ENCODE results near the gene GSS. TPM values are rescaled to one million over a fixed set of nuclear protein-coding genes. Genes with fewer than 3 reads are reported as not detected.

GSS gene
- total and polyA plus RNA-seq, 4 donors, result 20.8 to 38.8 (median 35.4) TPM

GRCh38 chr20:34986311-34987287 lies 31.0 kb upstream of the GSS start (continued):
- TF ChIP-seq GABPA (IDR thresholded peaks at IDR 0.05 in 1 of 2, conservative IDR thresholded peaks at IDR 0.05 in 1 of 2) (no peak), TAF1 (conservative IDR thresholded peaks at IDR 0.05) (no peak), JUND (IDR thresholded peaks at IDR 0.05) (no peak), RAD21 (IDR thresholded peaks at IDR 0.05) (no peak)

GRCh38 chr20:34985461-34986310 lies 30.1 kb upstream of the GSS start:
- Histone ChIP-seq H3K27me3 (ENCODE audit: control insufficient read depth in 4 of 4, insufficient read depth in 4 of 4, low read length in 3 of 4) (peaks cover 0 to 2% (median 0%) of the 10 kb centered on the region in 4 donors), H3K36me3 (ENCODE audit: control insufficient read depth in 4 of 4, insufficient read depth in 3 of 4, low read depth in 1 of 4, low read length in 3 of 4) (no peaks in the 10 kb centered on the region), H3K9ac (ENCODE audit: low read depth in 1 of 2, low read length in 2 of 2) (no peak overlapping the region), H3K4me1 (ENCODE audit: control insufficient read depth in 4 of 4, insufficient read depth in 4 of 4, low read length in 3 of 4) (peaks cover 0 to 4% (median 0%) of the 10 kb centered on the region in 4 donors), H3K4me3 (ENCODE audit: low read depth in 1 of 3, low read length in 3 of 3) (no peak overlapping the region), H3K27ac (ENCODE audit: low read depth in 1 of 2, low read length in 2 of 2) (no peak overlapping the region), H3K9me3 (ENCODE audit: control insufficient read depth in 4 of 4, low read length in 3 of 4) (no peaks in the 10 kb centered on the region)
- DNase-seq (ENCODE audit: low spot score), result no peak
- WGBS, result 82% methylated on average over 25 of the region's 25 CpGs
- TF ChIP-seq GABPA (IDR thresholded peaks at IDR 0.05 in 1 of 2, conservative IDR thresholded peaks at IDR 0.05 in 1 of 2), result no peak
- no peak for TF ChIP-seq CTCF (IDR thresholded peaks at IDR 0.05; ENCODE audit: low read depth, low read length, missing input control)
- TF ChIP-seq EGR1 (IDR thresholded peaks at IDR 0.05; ENCODE audit: low read depth in 2 of 2), result no peak
- TF ChIP-seq ZBTB33 (IDR thresholded peaks at IDR 0.05), result no peak
- TF ChIP-seq YY1 (IDR thresholded peaks at IDR 0.05), result no peak
- TF ChIP-seq HNF4G (IDR thresholded peaks at IDR 0.05), result no peak
- TF ChIP-seq, protein P1, sequence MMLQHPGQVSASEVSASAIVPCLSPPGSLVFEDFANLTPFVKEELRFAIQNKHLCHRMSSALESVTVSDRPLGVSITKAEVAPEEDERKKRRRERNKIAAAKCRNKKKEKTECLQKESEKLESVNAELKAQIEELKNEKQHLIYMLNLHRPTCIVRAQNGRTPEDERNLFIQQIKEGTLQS (IDR thresholded peaks at IDR 0.05), result no peak
- no peak for TF ChIP-seq JUND (IDR thresholded peaks at IDR 0.05)
- no peak for TF ChIP-seq NR2F2 (IDR thresholded peaks at IDR 0.05)
- TF ChIP-seq FOXA2 (IDR thresholded peaks at IDR 0.05), result no peak
- TF ChIP-seq SP1 (IDR thresholded peaks at IDR 0.05), result no peak
- TF ChIP-seq RXRA (IDR thresholded peaks at IDR 0.05), result no peak
- no peak for TF ChIP-seq RAD21 (IDR thresholded peaks at IDR 0.05)
- TF ChIP-seq FOXA1 (IDR thresholded peaks at IDR 0.05), result no peak
- no peak for TF ChIP-seq HNF4A (conservative IDR thresholded peaks at IDR 0.05)
- no peak for TF ChIP-seq TAF1 (conservative IDR thresholded peaks at IDR 0.05)
- TF ChIP-seq MAX (IDR thresholded peaks at IDR 0.05), result no peak
- TF ChIP-seq, protein P2, sequence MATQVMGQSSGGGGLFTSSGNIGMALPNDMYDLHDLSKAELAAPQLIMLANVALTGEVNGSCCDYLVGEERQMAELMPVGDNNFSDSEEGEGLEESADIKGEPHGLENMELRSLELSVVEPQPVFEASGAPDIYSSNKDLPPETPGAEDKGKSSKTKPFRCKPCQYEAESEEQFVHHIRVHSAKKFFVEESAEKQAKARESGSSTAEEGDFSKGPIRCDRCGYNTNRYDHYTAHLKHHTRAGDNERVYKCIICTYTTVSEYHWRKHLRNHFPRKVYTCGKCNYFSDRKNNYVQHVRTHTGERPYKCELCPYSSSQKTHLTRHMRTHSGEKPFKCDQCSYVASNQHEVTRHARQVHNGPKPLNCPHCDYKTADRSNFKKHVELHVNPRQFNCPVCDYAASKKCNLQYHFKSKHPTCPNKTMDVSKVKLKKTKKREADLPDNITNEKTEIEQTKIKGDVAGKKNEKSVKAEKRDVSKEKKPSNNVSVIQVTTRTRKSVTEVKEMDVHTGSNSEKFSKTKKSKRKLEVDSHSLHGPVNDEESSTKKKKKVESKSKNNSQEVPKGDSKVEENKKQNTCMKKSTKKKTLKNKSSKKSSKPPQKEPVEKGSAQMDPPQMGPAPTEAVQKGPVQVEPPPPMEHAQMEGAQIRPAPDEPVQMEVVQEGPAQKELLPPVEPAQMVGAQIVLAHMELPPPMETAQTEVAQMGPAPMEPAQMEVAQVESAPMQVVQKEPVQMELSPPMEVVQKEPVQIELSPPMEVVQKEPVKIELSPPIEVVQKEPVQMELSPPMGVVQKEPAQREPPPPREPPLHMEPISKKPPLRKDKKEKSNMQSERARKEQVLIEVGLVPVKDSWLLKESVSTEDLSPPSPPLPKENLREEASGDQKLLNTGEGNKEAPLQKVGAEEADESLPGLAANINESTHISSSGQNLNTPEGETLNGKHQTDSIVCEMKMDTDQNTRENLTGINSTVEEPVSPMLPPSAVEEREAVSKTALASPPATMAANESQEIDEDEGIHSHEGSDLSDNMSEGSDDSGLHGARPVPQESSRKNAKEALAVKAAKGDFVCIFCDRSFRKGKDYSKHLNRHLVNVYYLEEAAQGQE (IDR thresholded peaks at IDR 0.05), result no peak
